Glomerular visceral epithelial cell (primary cell): Measurements from ENCODE around the gene KIF24.
"Not testable (repeated sequence)": the region's sequence is repeated elsewhere in the genome, so short reads cannot be mapped to it uniquely, and the experiment has no call there.

Source experiments
- DNase-seq: peaks from one replicate; pipeline ENCODE4 v3.0.0-alpha.2; 2016; ENCODE audit errors: extremely low spot score

Gene KIF24, protein sequence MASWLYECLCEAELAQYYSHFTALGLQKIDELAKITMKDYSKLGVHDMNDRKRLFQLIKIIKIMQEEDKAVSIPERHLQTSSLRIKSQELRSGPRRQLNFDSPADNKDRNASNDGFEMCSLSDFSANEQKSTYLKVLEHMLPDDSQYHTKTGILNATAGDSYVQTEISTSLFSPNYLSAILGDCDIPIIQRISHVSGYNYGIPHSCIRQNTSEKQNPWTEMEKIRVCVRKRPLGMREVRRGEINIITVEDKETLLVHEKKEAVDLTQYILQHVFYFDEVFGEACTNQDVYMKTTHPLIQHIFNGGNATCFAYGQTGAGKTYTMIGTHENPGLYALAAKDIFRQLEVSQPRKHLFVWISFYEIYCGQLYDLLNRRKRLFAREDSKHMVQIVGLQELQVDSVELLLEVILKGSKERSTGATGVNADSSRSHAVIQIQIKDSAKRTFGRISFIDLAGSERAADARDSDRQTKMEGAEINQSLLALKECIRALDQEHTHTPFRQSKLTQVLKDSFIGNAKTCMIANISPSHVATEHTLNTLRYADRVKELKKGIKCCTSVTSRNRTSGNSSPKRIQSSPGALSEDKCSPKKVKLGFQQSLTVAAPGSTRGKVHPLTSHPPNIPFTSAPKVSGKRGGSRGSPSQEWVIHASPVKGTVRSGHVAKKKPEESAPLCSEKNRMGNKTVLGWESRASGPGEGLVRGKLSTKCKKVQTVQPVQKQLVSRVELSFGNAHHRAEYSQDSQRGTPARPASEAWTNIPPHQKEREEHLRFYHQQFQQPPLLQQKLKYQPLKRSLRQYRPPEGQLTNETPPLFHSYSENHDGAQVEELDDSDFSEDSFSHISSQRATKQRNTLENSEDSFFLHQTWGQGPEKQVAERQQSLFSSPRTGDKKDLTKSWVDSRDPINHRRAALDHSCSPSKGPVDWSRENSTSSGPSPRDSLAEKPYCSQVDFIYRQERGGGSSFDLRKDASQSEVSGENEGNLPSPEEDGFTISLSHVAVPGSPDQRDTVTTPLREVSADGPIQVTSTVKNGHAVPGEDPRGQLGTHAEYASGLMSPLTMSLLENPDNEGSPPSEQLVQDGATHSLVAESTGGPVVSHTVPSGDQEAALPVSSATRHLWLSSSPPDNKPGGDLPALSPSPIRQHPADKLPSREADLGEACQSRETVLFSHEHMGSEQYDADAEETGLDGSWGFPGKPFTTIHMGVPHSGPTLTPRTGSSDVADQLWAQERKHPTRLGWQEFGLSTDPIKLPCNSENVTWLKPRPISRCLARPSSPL (N-terminal part only)

DNA sequence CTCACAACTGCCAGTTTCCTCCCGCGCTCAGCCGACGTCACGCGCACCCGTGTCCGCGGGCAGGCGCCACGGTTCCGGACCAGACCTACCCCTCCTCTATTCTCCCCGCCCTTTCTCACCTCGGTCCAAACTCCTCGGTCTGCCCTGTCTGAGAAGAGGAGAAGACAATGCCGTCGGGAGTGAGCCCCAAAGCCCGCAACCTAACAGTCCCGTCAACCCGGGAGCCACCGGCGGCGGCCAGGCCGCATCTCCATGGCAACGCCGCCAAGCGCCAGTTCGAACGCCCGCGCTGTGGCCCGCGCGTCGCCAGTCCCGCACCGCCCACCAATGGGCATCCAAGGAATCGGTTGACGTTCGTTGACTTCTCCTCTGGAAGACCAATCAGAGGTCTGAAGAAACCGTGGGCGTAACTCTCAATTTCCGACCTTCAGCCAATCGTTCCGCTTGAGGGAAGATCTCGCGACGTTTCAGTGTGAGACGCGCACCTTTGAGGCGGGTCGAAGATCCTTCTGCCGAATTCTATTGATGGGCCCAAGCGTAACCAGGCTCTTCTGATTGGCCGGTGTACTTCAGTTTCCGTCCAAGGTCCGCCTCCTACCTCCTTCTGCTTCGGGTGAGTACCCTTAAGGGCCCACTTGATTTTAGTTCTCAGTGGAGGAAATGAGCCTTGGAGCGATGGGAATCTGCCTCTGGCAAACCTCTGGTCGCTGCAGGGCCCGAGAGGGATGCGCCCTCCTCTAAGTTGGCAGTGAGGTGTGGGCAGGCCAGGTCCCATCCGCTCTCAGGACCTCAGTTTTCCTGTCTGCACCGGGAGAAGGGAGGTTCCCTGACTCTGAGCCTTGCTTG, at the start of gene KIF24, which contains the start of gene NUDT2:
KIF24 (minus strand) TSS at position 282 of the 846 bp plus-strand sequence. CDS start 17,922 bp downstream, outside the sequence.
NUDT2 (plus strand) TSS at position 583 of the 846 bp plus-strand sequence. CDS start 9,471 bp downstream, outside the sequence.
- DNase-seq = peak; percentile 100

- DNase-seq = no peak
These were observed 49.5 kb upstream of the KIF24 start for GRCh38 chr9:34378376-34379060.

DNA sequence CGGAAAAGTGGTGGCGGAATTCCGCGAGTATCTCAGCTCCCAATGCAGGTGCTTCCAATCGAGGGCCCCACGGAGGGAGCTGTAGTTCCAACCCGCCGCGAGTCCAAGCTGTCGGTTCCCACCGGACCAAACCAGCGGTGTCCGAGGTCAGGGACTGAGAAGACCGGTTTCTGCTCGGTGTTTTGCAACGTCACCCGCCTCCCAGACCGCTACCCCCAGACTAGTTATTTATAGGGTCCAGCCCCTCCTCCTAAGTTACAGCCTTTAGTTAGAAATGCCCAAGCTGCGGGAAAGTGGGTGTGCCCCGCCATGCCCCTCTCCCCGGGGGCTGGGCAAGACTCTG, 48.3 kb upstream of the KIF24 start:
- DNase-seq = no peak

DNA sequence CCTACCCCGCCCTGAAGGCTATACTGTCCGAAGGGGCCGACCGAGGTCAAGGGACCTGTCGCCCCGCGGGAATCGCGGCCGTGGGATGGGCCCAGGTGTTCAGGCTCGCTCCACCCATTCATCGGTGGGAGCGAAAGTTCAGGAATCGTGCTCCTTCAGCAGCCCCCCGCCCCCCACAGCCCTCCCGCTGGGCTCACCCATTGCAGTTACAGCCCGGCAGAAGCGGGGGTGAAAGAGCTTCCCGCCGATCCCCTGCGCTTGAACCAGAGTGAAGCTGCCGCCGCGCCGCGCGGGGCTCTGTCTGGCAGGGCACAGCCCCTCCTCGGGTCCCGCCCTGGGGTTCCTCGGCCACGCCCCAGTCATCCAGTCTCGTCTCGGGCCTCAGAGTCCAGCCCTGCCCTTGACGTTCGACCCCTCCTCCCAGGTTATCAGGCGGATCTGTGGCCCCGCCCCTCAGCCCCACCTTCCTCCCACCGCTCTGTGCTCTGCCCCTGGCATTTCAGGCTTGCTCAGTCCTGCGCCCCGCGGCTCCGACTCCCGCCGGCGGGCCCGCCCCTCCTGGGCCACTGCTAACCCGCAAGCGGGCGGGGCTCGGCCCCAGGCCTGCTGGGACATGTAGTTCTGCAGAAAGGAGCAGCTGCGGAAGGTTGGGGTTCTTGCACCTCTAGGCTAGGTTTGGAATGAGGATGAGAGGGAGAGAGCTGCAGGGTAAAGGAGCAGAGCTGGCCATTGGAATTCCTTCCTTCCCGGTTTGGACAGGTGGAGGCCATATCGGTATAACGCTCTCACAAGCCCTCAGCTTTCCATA, 47.7 kb upstream of the KIF24 start, which contains the start of gene MYORG:
MYORG (minus strand) TSS at position 303 of the 808 bp plus-strand sequence. CDS start 3,955 bp downstream, outside the sequence.
- peak; percentile 99 for DNase-seq

- DNase-seq = peak; percentile 70
These were observed 47.0 kb upstream of the KIF24 start for GRCh38 chr9:34375901-34376595.

GRCh38 chr9:34374905-34375552, 46.0 kb upstream of the KIF24 start:
- no peak for DNase-seq

- DNase-seq = no peak
These were observed 45.3 kb upstream of the KIF24 start for GRCh38 chr9:34374339-34374738.

- no peak for DNase-seq
These were observed 44.7 kb upstream of the KIF24 start for GRCh38 chr9:34373749-34374148.

DNA sequence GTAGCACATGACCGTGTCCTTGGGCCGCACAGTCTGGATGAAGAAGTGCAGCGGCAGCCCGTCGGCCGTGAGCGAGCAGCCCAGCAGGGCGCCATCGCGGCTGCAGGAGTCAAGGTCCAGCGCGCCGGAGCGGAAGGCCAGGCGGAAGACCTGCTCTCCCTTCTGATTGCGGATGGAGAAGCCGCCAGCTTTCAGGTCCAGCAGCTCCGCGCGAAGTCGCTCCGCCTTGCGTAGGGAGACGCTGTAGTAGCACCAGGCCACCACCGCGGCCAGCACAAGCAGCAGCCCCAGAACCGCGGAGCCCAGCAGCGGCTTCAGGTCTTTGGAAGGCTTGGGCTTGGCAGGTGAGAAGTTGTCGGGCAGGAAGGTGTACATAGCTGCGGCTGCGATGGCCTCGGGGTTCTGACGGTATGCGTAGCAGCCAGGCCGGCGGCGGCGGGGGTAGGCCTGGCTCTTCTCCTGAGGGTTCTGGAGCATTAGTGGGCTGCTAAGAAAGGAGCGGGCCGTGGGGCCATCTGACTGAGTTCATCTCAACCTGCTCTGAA, 43.5 kb upstream of the KIF24 start:
- DNase-seq = no peak

- DNase-seq = no peak
These were observed 42.9 kb upstream of the KIF24 start for GRCh38 chr9:34371886-34372466.

- DNase-seq = no peak
These were observed 42.2 kb upstream of the KIF24 start for GRCh38 chr9:34370970-34371880.

- no peak for DNase-seq
These were observed 41.4 kb upstream of the KIF24 start for GRCh38 chr9:34370335-34370969.

DNA sequence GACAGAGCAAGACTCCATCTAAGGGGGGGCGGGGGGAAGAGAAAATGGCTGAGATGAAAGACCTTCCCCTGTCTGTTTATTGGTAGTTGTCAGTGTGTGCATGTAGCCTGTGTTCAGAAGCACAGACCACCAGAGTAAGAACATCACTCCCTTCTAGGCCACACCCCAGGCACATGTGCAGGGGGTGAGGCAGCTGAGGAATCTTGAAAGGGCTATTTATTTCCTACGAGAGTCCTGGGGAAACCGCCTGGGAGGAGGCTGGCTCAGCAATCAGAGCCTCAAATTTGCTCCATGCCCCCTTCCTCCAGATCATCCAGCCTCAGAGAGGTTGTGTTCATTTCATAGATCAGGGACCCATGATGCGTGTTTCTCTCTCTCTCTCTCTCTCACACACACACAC, 40.6 kb upstream of the KIF24 start:
- DNase-seq = no peak

GRCh38 chr9:34368796-34369195, 39.7 kb upstream of the KIF24 start:
- DNase-seq = not testable (repeated sequence)

DNA sequence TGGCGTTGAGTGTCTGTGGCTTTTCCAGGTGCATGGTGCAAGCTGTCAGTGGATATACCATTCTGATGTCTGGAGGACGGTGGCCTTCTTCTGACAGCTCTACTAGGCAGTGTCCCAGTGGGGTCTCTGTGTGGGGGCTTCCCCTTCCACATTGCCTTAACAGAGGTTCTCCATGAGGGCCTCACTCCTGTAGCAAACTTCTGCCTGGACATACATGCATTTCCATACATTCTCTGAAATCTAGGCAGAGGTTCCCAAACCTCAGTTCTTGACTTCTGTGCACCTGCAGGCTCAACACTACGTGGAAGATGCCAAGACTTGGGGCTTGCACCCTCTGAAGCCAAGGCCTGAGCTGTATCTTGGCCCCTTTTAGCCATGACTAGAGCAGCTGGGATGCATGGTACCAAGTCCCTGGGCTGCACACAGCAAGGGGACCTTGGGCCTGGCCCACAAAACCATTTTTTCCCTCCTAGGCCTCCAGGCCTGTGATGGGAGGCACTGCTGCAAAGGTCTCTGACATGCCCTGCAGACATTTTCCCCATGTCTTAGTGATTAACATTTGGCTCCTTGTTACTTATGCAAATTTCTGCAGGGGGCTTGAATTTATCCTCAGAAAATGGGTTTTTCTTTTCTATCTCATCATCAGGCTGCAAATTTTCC, 38.8 kb upstream of the KIF24 start:
- DNase-seq = not testable (repeated sequence)
